Erythroblast (primary cell): Measurements from ENCODE around the gene NEFH.

Experiments used
- GATA1 ChIP-seq: IDR thresholded peaks from 2 replicates; pipeline ENCODE4 v1.6.1; 2011; ENCODE audit warnings: low read depth, mild to moderate bottlenecking, control low read depth, low read length, moderate library complexity
- POLR2A ChIP-seq: IDR thresholded peaks from 2 replicates; pipeline ENCODE4 v1.6.1; 2011; ENCODE audit warnings: mild to moderate bottlenecking, low read length

DNA sequence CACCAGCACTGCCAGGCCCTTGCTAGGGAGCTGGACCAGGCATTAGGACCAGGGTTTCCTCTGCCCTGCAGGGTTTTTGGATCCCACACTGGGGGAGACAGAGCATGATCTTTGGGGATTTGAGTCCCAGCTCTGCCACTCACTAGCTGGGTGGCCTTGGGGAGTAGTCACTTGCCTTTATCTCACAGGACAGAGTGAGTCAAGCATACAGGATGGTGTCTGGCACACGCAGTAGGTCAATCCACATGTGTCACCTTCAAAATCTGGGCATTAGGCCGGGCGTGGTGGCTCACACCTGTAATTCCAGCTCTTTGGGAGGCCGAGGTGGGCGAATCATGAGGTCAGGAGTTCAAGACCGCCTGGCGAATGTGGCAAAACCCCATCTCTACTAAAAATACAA is 2.7 kb downstream of the NEFH start:
- no peak for TF ChIP-seq POLR2A
- no peak for TF ChIP-seq GATA1
